Neural crest cell (in vitro differentiated cells): ENCODE measurements around the gene TENT5A. TPM values are rescaled to one million over a fixed set of nuclear protein-coding genes. Genes with fewer than 3 reads are reported as not detected.
"Not testable (repeated sequence)": the region's sequence is repeated elsewhere in the genome, so short reads cannot be mapped to it uniquely, and the experiment has no call there.

Experiments used
- DNase-seq: peaks from one replicate; pipeline ENCODE4 v3.0.0; 2021; ENCODE audit warnings: low read depth, mixed read lengths, low spot score
- H3K27ac Mint-ChIP-seq: one replicate; pipeline ENCODE4 v1.8.0; 2021; ENCODE audit warnings: mild to moderate bottlenecking, mixed read lengths; ENCODE audit not compliant: unreplicated experiment
- H3K27me3 Mint-ChIP-seq: 2 replicates; pipeline ENCODE4 v1.8.0; 2021; ENCODE audit warnings: low read depth, mild to moderate bottlenecking, mixed read lengths
- H3K36me3 Mint-ChIP-seq: 2 replicates; pipeline ENCODE4 v1.8.0; 2021; ENCODE audit warnings: low read depth, mild to moderate bottlenecking, mixed read lengths
- H3K4me1 Mint-ChIP-seq: 2 replicates; pipeline ENCODE4 v1.8.0; 2021; ENCODE audit warnings: mixed read lengths
- H3K4me3 Mint-ChIP-seq: one replicate; pipeline ENCODE4 v1.8.0; 2021; ENCODE audit warnings: mild to moderate bottlenecking, mixed read lengths
- H3K9me3 Mint-ChIP-seq: 2 replicates; pipeline ENCODE4 v1.8.0; 2021; ENCODE audit warnings: mixed read lengths
- total RNA-seq: library from RNA; stranded (reverse); gene quantifications from 2 replicates; pipeline ENCODE4 v1.2.1, GENCODE V29; 2021
- TF ChIP-seq, protein P1 (sequence below): fragments of 200-600 bp; sonication (generic); conservative IDR thresholded peaks from 2 replicates; pipeline ENCODE4 v1.5.0; 2021; ENCODE audit warnings: antibody characterized with exemption, mild to moderate bottlenecking

The TENT5A gene
- total RNA-seq, 1 donor from 2014 or later, result 4.6 TPM

DNA sequence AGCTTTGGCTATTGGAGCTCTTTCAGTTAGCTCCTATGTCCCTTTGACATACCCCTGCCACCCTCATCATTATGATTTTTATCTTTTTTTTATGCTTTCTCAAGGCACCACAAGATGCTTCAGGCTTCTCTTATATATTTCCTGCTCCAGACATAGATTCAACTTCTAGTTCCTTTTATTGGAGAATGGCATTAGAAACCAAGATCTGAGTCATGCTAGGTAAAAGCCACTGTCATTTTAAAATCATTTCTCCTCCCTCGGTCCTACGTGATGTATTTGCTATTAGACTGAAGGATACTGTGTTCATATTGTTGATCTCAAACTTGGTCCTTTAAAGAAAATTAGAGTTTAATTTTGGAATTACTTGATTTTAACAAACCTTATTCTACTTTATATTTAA lies 8.3 kb downstream of the TENT5A start:
- DNase-seq, result no peak
- no peaks in the 10 kb centered on the region for H3K27me3 Mint-ChIP-seq
- H3K36me3 Mint-ChIP-seq, result peaks cover 2% of the 10 kb centered on the region
- no peak overlapping the region for H3K4me3 Mint-ChIP-seq
- no peak overlapping the region for H3K27ac Mint-ChIP-seq
- H3K4me1 Mint-ChIP-seq, result peaks cover 4% of the 10 kb centered on the region
- peaks cover 2% of the 10 kb centered on the region for H3K9me3 Mint-ChIP-seq
- TF ChIP-seq, protein P1, sequence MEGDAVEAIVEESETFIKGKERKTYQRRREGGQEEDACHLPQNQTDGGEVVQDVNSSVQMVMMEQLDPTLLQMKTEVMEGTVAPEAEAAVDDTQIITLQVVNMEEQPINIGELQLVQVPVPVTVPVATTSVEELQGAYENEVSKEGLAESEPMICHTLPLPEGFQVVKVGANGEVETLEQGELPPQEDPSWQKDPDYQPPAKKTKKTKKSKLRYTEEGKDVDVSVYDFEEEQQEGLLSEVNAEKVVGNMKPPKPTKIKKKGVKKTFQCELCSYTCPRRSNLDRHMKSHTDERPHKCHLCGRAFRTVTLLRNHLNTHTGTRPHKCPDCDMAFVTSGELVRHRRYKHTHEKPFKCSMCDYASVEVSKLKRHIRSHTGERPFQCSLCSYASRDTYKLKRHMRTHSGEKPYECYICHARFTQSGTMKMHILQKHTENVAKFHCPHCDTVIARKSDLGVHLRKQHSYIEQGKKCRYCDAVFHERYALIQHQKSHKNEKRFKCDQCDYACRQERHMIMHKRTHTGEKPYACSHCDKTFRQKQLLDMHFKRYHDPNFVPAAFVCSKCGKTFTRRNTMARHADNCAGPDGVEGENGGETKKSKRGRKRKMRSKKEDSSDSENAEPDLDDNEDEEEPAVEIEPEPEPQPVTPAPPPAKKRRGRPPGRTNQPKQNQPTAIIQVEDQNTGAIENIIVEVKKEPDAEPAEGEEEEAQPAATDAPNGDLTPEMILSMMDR, result no peak

DNA sequence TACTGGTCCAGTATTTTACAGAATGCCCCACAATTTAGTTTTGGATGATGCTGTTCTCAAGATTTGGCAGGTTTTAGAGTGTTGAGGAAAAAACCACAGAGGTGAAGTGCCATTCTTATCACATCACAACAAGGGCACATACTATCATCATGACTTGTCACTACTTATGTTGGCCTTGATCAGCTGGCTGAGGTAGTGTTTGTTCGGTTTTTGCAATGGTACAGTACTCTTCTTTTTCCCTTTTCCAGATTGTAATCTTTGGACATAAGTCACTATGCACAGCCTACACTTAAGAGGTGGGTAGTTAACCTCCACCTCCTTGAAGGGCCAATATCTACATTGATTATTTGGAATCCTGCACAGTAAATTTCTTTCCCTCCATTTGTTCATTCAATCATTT lies 8.8 kb downstream of the TENT5A start:
- peaks cover 4% of the 10 kb centered on the region for H3K4me1 Mint-ChIP-seq
- H3K4me3 Mint-ChIP-seq, result no peak overlapping the region
- H3K27ac Mint-ChIP-seq, result no peak overlapping the region
- no peak for DNase-seq
- peaks cover 2% of the 10 kb centered on the region for H3K36me3 Mint-ChIP-seq
- H3K27me3 Mint-ChIP-seq, result no peaks in the 10 kb centered on the region
- H3K9me3 Mint-ChIP-seq, result peaks cover 2% of the 10 kb centered on the region
- TF ChIP-seq, protein P1, result no peak

GRCh38 chr6:81741689-81742088 lies 10.8 kb downstream of the TENT5A start:
- TF ChIP-seq, protein P1, result no peak
- Mint-ChIP-seq H3K4me3 (no peak overlapping the region), H3K36me3 (peaks cover 2% of the 10 kb centered on the region), H3K9me3 (peaks cover 2% of the 10 kb centered on the region), H3K4me1 (peaks cover 4% of the 10 kb centered on the region), H3K27me3 (no peaks in the 10 kb centered on the region), H3K27ac (no peak overlapping the region)
- no peak for DNase-seq

DNA sequence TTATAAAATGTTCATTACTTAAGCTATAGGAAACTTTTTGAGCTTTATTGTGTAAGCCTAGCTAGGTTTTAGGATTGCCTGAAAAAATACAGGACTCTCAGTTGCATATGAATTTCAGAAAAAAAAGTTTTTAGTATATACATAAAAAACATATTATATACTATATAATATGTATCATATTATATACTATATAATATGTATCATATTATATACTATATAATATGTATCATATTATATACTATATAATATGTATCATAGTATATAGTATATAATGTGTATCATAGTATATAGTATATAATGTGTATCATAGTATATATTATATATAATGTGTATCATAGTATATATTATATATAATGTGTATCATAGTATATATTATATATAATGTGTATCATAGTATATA lies 11.9 kb downstream of the TENT5A start:
- H3K36me3 Mint-ChIP-seq, H3K4me1 Mint-ChIP-seq, H3K9me3 Mint-ChIP-seq, DNase-seq, H3K27ac Mint-ChIP-seq, H3K27me3 Mint-ChIP-seq, H3K4me3 Mint-ChIP-seq: not testable (repeated sequence)

DNA sequence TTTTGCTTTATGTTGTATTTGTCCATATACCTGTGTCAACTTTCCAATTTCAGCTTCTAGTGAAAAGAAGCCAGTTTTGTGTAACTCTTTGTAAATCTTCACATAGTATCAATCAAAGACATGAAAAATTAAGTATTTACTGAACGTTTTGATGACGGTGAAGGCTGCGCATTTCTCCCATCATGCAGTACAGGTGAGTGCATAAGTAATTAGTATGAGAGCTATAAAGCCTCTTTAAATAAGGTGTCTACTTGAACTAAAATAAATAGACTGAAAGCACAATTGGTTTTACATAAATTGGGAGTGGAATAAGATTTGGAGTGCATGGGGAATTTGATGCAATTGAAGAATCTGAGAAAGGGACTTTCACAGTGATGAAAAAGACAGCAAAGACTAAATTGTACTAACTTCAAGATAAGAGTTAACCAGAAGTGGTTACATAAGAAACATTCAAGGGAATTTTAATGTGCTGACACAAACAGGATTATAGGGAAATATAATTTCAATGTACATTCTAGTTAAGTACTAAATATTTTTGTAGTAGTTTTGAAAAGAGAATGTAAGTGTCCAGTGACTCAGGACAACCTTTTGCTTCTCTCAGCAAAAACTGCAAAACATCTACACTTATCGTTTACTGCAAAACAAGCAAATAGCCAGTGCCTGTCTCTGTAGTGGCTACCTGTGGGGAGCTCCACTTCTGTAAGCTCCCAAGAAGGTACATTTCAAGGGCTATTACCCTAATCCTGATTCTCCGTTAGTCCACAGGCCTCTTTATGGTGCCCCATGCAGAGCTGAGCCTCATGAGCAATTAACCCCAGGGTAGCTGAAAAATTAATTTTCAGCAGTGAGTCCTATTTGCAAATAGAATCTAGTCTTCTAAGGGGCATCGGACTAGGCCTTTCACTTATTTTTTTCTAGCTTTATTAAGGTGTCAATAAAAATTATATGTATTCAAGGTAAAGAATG lies 13.0 kb downstream of the TENT5A start:
- Mint-ChIP-seq H3K27me3 (no peaks in the 10 kb centered on the region), H3K4me3 (no peak overlapping the region), H3K9me3 (peaks cover 9% of the 10 kb centered on the region), H3K27ac (no peak overlapping the region), H3K4me1 (no peaks in the 10 kb centered on the region), H3K36me3 (peaks cover 4% of the 10 kb centered on the region)
- TF ChIP-seq, protein P1, result no peak
- DNase-seq, result no peak

DNA sequence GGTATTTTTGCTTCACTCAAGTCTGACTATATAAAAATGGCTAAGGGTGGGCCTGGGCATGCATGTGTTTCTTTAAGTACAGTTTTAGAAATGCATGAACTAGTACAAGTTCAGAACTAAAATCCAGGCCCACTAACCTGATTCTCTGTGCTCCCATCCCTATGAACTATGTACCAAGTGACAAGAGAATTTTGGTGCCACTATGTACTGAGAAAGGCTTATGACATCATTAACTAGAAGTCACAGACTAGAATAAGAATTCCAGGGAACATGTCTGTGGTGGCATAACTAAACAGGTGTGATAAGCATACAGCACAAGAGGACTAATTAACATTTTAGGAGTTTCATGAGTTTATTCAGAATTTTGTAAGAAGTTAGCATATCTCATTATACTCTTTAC lies 16.1 kb downstream of the TENT5A start:
- H3K27ac Mint-ChIP-seq, result no peak overlapping the region
- no peaks in the 10 kb centered on the region for H3K27me3 Mint-ChIP-seq
- no peak for DNase-seq
- no peaks in the 10 kb centered on the region for H3K4me1 Mint-ChIP-seq
- peaks cover 4% of the 10 kb centered on the region for H3K36me3 Mint-ChIP-seq
- H3K9me3 Mint-ChIP-seq, result peaks cover 7% of the 10 kb centered on the region
- TF ChIP-seq, protein P1, result no peak
- no peak overlapping the region for H3K4me3 Mint-ChIP-seq
